ENCODE results near the gene DOCK1.

DNA sequence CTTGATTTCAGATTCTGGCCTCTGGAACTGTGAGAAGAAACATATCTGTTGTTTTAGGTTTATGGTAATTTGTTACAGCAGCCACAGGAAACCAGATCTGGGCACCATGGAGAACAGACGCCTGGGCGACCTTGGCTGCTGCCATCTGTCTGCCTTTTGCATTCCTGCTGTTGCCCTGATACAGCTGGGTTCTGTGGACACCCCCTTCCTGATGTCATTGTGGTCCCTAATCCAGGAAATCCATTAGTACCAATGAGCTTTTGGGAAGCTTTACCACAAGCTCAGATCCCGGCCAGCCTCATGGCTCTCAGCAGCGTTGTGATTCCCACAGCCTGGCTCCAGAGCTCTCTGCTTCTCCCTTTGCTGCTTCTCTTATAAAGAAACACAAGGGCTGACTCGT lies 469.7 kb downstream of the DOCK1 start:
- TF ChIP-seq, protein P1, sequence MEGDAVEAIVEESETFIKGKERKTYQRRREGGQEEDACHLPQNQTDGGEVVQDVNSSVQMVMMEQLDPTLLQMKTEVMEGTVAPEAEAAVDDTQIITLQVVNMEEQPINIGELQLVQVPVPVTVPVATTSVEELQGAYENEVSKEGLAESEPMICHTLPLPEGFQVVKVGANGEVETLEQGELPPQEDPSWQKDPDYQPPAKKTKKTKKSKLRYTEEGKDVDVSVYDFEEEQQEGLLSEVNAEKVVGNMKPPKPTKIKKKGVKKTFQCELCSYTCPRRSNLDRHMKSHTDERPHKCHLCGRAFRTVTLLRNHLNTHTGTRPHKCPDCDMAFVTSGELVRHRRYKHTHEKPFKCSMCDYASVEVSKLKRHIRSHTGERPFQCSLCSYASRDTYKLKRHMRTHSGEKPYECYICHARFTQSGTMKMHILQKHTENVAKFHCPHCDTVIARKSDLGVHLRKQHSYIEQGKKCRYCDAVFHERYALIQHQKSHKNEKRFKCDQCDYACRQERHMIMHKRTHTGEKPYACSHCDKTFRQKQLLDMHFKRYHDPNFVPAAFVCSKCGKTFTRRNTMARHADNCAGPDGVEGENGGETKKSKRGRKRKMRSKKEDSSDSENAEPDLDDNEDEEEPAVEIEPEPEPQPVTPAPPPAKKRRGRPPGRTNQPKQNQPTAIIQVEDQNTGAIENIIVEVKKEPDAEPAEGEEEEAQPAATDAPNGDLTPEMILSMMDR (IDR thresholded peaks at IDR 0.05): no peak
- no peak for TF ChIP-seq POLR2A (IDR thresholded peaks at IDR 0.05)

Measured in breast epithelium (tissue), 3 donors.